Measurements from ENCODE around the gene RFPL3. TPM values are rescaled to one million over a fixed set of nuclear protein-coding genes. Genes with fewer than 3 reads are reported as not detected.

The RFPL3 gene
- total and polyA plus RNA-seq, 2 donors (not counting 1 experiment from before 2014, with no cell fraction given), result not detected

DNA sequence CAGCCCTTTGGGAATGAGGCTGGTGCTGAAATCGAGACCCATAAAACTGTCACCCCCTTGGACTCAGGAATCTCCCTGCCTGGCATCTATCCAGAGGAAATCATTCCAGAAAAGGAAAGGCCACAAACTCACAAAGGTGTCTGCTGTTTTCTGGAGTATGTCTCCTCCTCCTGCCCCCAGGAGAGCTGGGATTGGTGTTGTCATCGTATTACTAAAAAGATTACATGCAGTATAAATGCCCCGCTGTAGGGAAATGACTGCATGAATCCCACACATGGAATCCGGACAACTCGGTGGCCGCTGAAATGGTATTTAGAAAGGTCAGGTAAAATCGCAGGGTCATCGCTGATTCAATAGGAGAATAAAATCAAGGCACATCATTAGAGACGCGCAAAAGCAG is 18.9 kb upstream of the RFPL3 start:
- Histone ChIP-seq H3K4me1 (ENCODE audit: control insufficient read depth in 2 of 2, insufficient read depth in 2 of 2, low read length in 2 of 2) (no peaks in the 10 kb centered on the region), H3K27ac (ENCODE audit: low read length in 2 of 2) (no peak overlapping the region), H3K4me2 (replicated peaks; ENCODE audit: low read depth, low read length, poor library complexity, severe bottlenecking) (no peak overlapping the region), H3K9me3 (ENCODE audit: control extremely low read depth in 1 of 3, control insufficient read depth in 2 of 3, insufficient read depth in 1 of 3, low read length in 2 of 3) (peaks cover 0 to 3% (median 0%) of the 10 kb centered on the region in 3 donors), H2AFZ (ENCODE audit: insufficient read depth, low read depth, low read length, poor library complexity, severe bottlenecking) (no peak overlapping the region), H3K79me2 (ENCODE audit: control insufficient read depth, insufficient read depth, low read length) (no peaks in the 10 kb centered on the region), H3K27me3 (replicated peaks in 1 of 4; ENCODE audit: control extremely low read depth in 1 of 4, control insufficient read depth in 3 of 4, insufficient read depth in 4 of 4, low read length in 3 of 4) (no peaks in the 10 kb centered on the region), H4K20me1 (ENCODE audit: control insufficient read depth, insufficient read depth, low read length, poor library complexity, severe bottlenecking) (no peaks in the 10 kb centered on the region), H3K9ac (ENCODE audit: low read length) (no peak overlapping the region), H3K36me3 (replicated peaks in 1 of 2; ENCODE audit: control extremely low read depth in 1 of 2, control insufficient read depth in 1 of 2, extremely low read depth in 1 of 2, insufficient read depth in 2 of 2, low read length in 1 of 2) (no peaks in the 10 kb centered on the region), H3K4me3 (ENCODE audit: control extremely low read depth in 1 of 5, extremely low read depth in 1 of 5, insufficient read depth in 1 of 5, low read depth in 2 of 5, low read length in 4 of 5) (no peak overlapping the region)
- CTCF ChIA-PET, result no interaction called here
- no peak for ATAC-seq (ENCODE audit: low read depth)
- H3K27me3 Mint-ChIP-seq, result peaks cover 54% of the 10 kb centered on the region
- POLR2A ChIA-PET, result no interaction called here
- WGBS (ENCODE audit: insufficient coverage), result 98% methylated on average over 8 of the region's 10 CpGs
- TF ChIP-seq, protein P1, sequence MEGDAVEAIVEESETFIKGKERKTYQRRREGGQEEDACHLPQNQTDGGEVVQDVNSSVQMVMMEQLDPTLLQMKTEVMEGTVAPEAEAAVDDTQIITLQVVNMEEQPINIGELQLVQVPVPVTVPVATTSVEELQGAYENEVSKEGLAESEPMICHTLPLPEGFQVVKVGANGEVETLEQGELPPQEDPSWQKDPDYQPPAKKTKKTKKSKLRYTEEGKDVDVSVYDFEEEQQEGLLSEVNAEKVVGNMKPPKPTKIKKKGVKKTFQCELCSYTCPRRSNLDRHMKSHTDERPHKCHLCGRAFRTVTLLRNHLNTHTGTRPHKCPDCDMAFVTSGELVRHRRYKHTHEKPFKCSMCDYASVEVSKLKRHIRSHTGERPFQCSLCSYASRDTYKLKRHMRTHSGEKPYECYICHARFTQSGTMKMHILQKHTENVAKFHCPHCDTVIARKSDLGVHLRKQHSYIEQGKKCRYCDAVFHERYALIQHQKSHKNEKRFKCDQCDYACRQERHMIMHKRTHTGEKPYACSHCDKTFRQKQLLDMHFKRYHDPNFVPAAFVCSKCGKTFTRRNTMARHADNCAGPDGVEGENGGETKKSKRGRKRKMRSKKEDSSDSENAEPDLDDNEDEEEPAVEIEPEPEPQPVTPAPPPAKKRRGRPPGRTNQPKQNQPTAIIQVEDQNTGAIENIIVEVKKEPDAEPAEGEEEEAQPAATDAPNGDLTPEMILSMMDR (IDR thresholded peaks at IDR 0.05), result no peak
- TF ChIP-seq EZH2 (IDR thresholded peaks at IDR 0.05; ENCODE audit: borderline replicate concordance, insufficient read depth, low read depth, low read length, poor library complexity, severe bottlenecking), result no peak
- H3K4me3 Mint-ChIP-seq, result no peak overlapping the region
- intact Hi-C loops (cut with micrococcal nuclease), result no loop called here
- no peaks in the 10 kb centered on the region for H3K9me3 Mint-ChIP-seq (ENCODE audit: insufficient read depth)
- H3K27ac Mint-ChIP-seq, result no peak overlapping the region
- no peak for DNase-seq
- H3K4me1 Mint-ChIP-seq, result no peaks in the 10 kb centered on the region

DNA sequence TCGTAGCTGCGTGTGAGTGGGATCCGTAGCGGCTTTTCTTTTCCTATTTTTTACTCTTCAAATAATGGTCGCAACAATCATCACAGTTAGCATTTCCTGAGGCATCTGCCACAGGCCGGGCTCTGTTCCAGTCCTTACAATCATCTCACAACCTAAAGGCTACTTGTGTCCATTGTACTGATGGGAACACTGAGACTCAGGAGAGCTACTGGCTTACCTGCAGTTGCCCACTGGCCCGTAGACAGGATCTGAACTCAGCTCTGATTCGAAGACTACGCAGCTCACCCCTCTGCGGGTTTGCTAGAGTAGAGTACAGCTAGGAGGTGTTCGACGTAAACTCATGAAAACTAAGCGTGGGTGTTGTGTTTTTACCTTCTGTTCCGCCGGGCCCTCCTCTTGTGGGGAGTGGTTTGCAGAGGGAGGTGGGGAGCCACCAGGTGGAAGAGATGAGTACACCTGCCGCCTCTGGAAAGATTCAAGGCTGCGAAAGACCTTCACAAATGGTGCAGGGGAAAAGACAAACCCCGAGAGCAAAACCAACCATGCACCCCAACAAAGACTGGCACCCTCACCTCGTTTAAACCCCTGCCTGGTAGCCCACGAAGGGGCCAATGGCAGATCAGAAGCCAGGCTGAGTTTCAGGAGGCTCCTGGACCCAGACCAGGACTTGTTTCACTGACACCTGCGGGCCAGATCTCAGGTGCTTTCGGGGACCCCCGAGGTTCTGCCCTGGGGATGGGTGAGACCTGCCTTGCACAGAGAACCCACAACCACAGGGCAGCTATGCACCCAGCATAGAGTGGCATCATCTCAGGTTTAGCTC is 18.3 kb upstream of the RFPL3 start:
- WGBS (ENCODE audit: insufficient coverage), result 85% methylated on average over 17 of the region's 23 CpGs
- no peak for ATAC-seq (ENCODE audit: low read depth)

More for the DNA sequence above, 18.3 kb upstream of the RFPL3 start:
- intact Hi-C loops (cut with micrococcal nuclease), result no loop called here
- no peaks in the 10 kb centered on the region for H3K79me2 ChIP-seq (ENCODE audit: control insufficient read depth, insufficient read depth, low read length)
- ChIA-PET POLR2A (no interaction called here), CTCF (no interaction called here)
- Mint-ChIP-seq H3K4me3 (no peak overlapping the region), H3K9me3 (ENCODE audit: insufficient read depth) (no peaks in the 10 kb centered on the region), H3K4me1 (no peaks in the 10 kb centered on the region), H3K27ac (no peak overlapping the region), H3K27me3 (peaks cover 53% of the 10 kb centered on the region)
- H3K27ac ChIP-seq (ENCODE audit: low read length in 2 of 2), result no peak overlapping the region
- H2AFZ ChIP-seq (ENCODE audit: insufficient read depth, low read depth, low read length, poor library complexity, severe bottlenecking), result no peak overlapping the region
- no peak overlapping the region for H3K4me3 ChIP-seq (ENCODE audit: control extremely low read depth in 1 of 5, extremely low read depth in 1 of 5, insufficient read depth in 1 of 5, low read depth in 2 of 5, low read length in 4 of 5)
- H3K4me1 ChIP-seq (ENCODE audit: control insufficient read depth in 2 of 2, insufficient read depth in 2 of 2, low read length in 2 of 2), result no peaks in the 10 kb centered on the region
- H3K36me3 ChIP-seq (replicated peaks in 1 of 2; ENCODE audit: control extremely low read depth in 1 of 2, control insufficient read depth in 1 of 2, extremely low read depth in 1 of 2, insufficient read depth in 2 of 2, low read length in 1 of 2), result no peaks in the 10 kb centered on the region
- no peak for DNase-seq
- TF ChIP-seq, protein P1 (IDR thresholded peaks at IDR 0.05), result no peak
- no peak for TF ChIP-seq EZH2 (IDR thresholded peaks at IDR 0.05; ENCODE audit: borderline replicate concordance, insufficient read depth, low read depth, low read length, poor library complexity, severe bottlenecking)
- no peaks in the 10 kb centered on the region for H4K20me1 ChIP-seq (ENCODE audit: control insufficient read depth, insufficient read depth, low read length, poor library complexity, severe bottlenecking)
- no peaks in the 10 kb centered on the region for H3K9me3 ChIP-seq (ENCODE audit: control extremely low read depth in 1 of 3, control insufficient read depth in 2 of 3, insufficient read depth in 1 of 3, low read length in 2 of 3)
- H3K27me3 ChIP-seq (replicated peaks in 1 of 4; ENCODE audit: control extremely low read depth in 1 of 4, control insufficient read depth in 3 of 4, insufficient read depth in 4 of 4, low read length in 3 of 4), result no peaks in the 10 kb centered on the region
- no peak overlapping the region for H3K4me2 ChIP-seq (replicated peaks; ENCODE audit: low read depth, low read length, poor library complexity, severe bottlenecking)
- H3K9ac ChIP-seq (ENCODE audit: low read length), result no peak overlapping the region
